Measurements from ENCODE around the gene VAV1. TPM values are rescaled to one million over a fixed set of nuclear protein-coding genes. Genes with fewer than 3 reads are reported as not detected.

VAV1 gene
- total and polyA plus RNA-seq, 2 donors from 2014 or later, result 0.90 to 15.5 TPM

DNA sequence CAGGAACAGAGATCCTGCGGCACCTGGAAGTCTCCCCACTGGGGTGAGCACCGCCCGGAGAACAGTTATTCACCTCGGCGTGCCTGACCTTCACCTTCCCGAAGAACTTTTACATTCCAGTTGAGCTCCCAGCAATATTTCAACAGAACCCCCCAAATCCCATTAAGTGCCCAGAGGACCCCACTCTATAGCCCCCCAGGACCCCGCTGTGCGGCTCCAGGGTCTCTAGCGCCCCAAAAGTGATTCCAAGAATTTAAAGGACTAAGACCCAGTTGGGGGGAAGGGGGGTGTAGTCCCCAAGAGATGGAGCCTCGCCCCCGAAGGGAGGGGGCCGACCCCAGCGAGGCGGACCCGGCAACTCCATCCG lies 35.6 kb upstream of the VAV1 start:
- intact Hi-C loops (cut with DNase I), result no loop called here
- Histone ChIP-seq H3K4me3 (ENCODE audit: low read length in 3 of 3) (peak overlapping the region; percentile 75 to 93 (median 80)), H3K27me3 (ENCODE audit: control insufficient read depth, insufficient read depth, low read length) (no peaks in the 10 kb centered on the region), H3K9me3 (ENCODE audit: control insufficient read depth in 2 of 3, insufficient read depth in 1 of 3, low read length in 3 of 3) (no peaks in the 10 kb centered on the region), H3K4me1 (ENCODE audit: control insufficient read depth in 2 of 3, insufficient read depth in 2 of 3, low read depth in 1 of 3, low read length in 3 of 3) (peaks cover 5 to 28% (median 13%) of the 10 kb centered on the region in 3 donors), H3K27ac (ENCODE audit: low read depth in 2 of 2, low read length in 2 of 2) (peak overlapping the region; percentile 95 to 96), H3K36me3 (ENCODE audit: control insufficient read depth in 2 of 3, insufficient read depth in 3 of 3, low read length in 3 of 3) (no peaks in the 10 kb centered on the region), H3K9ac (ENCODE audit: low read length in 3 of 3) (peak overlapping the region; percentile 57 to 77 (median 68))
- TF ChIP-seq CTCF (IDR thresholded peaks at IDR 0.05; ENCODE audit: borderline replicate concordance, extremely low read depth, insufficient read depth), result no peak
- DNase-seq, result no peak
- no peak for FAIRE-seq

GRCh38 chr19:6737284-6737872 lies 35.1 kb upstream of the VAV1 start, which contains the start of gene GPR108:
Gene GPR108 (minus strand): TSS chr19:6737580. CDS start chr19:6737576, 4 bp downstream.
- peak; percentile 2 for TF ChIP-seq CTCF (IDR thresholded peaks at IDR 0.05; ENCODE audit: borderline replicate concordance, extremely low read depth, insufficient read depth)
- FAIRE-seq, result peak; percentile 99
- intact Hi-C loops (cut with DNase I), result no loop called here

GRCh38 chr19:6737873-6738786 lies 34.4 kb upstream of the VAV1 start:
- TF ChIP-seq CTCF (IDR thresholded peaks at IDR 0.05; ENCODE audit: borderline replicate concordance, extremely low read depth, insufficient read depth), result peak; percentile 73
- H3K27me3 ChIP-seq (ENCODE audit: control insufficient read depth, insufficient read depth, low read length), result no peaks in the 10 kb centered on the region
- peaks cover 0 to 5% (median 2%) of the 10 kb centered on the region in 3 donors for H3K36me3 ChIP-seq (ENCODE audit: control insufficient read depth in 2 of 3, insufficient read depth in 3 of 3, low read length in 3 of 3)
- peak overlapping the region; percentile 85 to 89 for H3K27ac ChIP-seq (ENCODE audit: low read depth in 2 of 2, low read length in 2 of 2)
- H3K9me3 ChIP-seq (ENCODE audit: control insufficient read depth in 2 of 3, insufficient read depth in 1 of 3, low read length in 3 of 3), result no peaks in the 10 kb centered on the region
- peak overlapping the region in 2 of 3 donors; percentile 30 to 71 for H3K9ac ChIP-seq (ENCODE audit: low read length in 3 of 3)
- H3K4me1 ChIP-seq (ENCODE audit: control insufficient read depth in 2 of 3, insufficient read depth in 2 of 3, low read depth in 1 of 3, low read length in 3 of 3), result peaks cover 5 to 31% (median 13%) of the 10 kb centered on the region in 3 donors
- intact Hi-C loops (cut with DNase I), result no loop called here
- peak overlapping the region; percentile 3 to 57 (median 4) for H3K4me3 ChIP-seq (ENCODE audit: low read length in 3 of 3)
- DNase-seq, result peak; percentile 81 to 97 (median 90)
- FAIRE-seq, result no peak

More at GRCh38 chr19:6737284-6737872, 35.1 kb upstream of the VAV1 start, which contains the start of gene GPR108:
- no peaks in the 10 kb centered on the region for H3K36me3 ChIP-seq (ENCODE audit: control insufficient read depth in 2 of 3, insufficient read depth in 3 of 3, low read length in 3 of 3)
- H3K27ac ChIP-seq (ENCODE audit: low read depth in 2 of 2, low read length in 2 of 2), result peak within 1 kb of the TSS; percentile 95 to 96
- H3K9me3 ChIP-seq (ENCODE audit: control insufficient read depth in 2 of 3, insufficient read depth in 1 of 3, low read length in 3 of 3), result no peaks in the 10 kb centered on the region
- no peaks in the 10 kb centered on the region for H3K27me3 ChIP-seq (ENCODE audit: control insufficient read depth, insufficient read depth, low read length)
- H3K4me1 ChIP-seq (ENCODE audit: control insufficient read depth in 2 of 3, insufficient read depth in 2 of 3, low read depth in 1 of 3, low read length in 3 of 3), result peaks cover 5 to 31% (median 13%) of the 10 kb centered on the region in 3 donors
- peak; percentile 100 for DNase-seq
- peak within 1 kb of the TSS; percentile 57 to 77 (median 68) for H3K9ac ChIP-seq (ENCODE audit: low read length in 3 of 3)
- peak within 1 kb of the TSS; percentile 75 to 93 (median 80) for H3K4me3 ChIP-seq (ENCODE audit: low read length in 3 of 3)
